ENCODE results near the gene IFNE.

DNA sequence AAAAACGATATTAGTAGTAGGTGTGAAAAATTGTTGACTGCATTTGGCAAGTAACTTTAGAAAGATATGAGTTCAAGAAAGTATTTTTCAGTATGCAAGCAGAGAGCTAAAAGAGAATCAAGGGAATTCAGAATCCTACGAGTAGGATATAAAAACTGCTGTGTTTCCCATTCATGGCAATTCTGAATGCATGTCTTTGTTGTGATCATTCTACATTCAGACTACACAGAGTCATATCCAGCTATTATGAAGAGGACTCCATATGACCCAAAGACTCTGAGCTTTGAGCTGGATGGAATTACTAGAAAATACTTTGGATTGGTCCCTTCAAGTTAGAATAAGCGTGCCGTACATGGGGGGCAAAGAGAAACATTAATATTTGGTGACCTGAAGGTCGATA lies 12.0 kb downstream of the IFNE start:
- TF ChIP-seq POLR2A (IDR thresholded peaks at IDR 0.05) = no peak
- TF ChIP-seq, protein P1, sequence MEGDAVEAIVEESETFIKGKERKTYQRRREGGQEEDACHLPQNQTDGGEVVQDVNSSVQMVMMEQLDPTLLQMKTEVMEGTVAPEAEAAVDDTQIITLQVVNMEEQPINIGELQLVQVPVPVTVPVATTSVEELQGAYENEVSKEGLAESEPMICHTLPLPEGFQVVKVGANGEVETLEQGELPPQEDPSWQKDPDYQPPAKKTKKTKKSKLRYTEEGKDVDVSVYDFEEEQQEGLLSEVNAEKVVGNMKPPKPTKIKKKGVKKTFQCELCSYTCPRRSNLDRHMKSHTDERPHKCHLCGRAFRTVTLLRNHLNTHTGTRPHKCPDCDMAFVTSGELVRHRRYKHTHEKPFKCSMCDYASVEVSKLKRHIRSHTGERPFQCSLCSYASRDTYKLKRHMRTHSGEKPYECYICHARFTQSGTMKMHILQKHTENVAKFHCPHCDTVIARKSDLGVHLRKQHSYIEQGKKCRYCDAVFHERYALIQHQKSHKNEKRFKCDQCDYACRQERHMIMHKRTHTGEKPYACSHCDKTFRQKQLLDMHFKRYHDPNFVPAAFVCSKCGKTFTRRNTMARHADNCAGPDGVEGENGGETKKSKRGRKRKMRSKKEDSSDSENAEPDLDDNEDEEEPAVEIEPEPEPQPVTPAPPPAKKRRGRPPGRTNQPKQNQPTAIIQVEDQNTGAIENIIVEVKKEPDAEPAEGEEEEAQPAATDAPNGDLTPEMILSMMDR (IDR thresholded peaks at IDR 0.05) = no peak
